ENCODE results near the gene SLC9A5.
A peak's percentile ranks its signal among the peaks of the same experiment; 100 is the strongest.

SLC9A5 gene

DNA sequence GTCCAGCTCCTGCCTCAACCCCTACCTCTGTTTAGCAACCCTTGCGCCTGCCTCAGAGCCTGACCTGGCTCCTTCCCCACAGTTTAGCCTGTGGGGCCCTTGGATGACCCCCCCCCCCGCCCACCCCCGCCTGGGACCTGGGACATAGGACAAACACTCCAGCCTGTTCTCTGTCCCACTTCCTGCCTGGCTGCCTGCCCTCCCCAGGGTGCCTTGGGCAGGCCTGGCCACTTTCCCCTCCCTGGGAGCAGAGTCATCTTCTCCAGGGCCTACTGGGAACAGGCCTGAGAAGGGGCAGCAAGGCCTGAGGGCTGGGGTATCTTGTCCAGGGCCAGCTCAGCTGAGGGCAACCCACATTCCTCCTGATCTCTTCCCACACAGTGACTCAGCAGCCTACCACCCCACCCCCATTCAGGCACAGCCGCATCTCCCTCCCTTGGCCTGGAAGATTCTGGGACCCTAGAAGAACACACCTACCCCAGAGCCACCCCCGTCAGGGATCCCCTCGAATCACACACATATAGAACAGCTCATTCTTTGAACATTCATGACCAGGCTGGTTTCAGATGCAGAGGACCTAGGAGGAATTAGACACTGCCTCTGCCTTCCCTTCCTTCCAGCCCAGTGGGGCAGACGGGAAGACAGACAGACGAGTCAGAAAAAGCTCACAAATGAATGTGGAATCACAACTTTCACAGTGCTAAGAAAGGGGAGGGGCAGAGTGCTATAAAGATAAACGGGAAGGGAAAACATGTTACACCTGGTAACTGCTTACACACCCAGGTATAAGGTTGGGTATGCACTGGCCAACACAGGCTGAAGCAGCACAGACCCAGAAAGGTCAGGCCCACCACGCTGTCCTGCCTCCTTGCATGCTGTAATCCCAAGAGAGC lies 7.5 kb upstream of the SLC9A5 start:
- H3K4me1 ChIP-seq, result peaks cover 17% of the 10 kb centered on the region
- DNase-seq, result no peak
- peaks cover 6% of the 10 kb centered on the region; the same call in 1 of the 2 replicates for H3K36me3 ChIP-seq

DNA sequence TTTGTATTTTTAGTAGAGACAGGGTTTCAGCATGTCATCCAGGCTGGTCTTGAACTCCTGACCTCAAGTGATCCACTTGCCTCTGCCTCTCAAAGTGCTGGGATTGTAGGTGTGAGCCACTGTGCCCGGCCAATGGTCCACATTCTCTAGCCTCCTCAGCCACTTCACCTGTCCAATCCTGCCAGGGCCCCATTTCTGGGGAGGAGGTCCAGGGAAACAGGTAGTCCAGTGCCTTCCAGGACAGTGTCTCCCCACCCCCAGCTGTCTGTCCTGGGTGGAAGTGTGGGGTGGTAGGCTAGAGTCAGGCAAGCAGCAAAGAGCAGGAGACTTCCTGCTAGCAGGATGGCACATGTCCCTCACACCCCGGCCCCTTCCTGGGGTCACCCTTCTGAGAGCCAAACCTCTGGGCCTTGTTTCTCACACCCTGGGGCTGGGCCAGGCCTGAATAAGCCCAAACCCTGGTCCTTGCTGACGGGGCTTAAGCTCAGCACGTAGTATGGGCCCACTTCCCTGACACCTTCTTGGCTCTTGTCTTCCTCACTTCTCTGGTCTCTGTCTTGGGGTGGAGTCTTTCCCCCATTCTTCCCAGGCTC lies 6.5 kb upstream of the SLC9A5 start:
- Histone ChIP-seq H3K36me3 (peaks cover under 1% of the 10 kb centered on the region; the same call in 1 of the 2 replicates), H3K4me3 (ENCODE audit: low read depth, low read length) (no peak overlapping the region), H3K4me1 (peaks cover 16% of the 10 kb centered on the region), H3K9me3 (no peaks in the 10 kb centered on the region), H3K27me3 (no peaks in the 10 kb centered on the region)
- TF ChIP-seq, protein P1, sequence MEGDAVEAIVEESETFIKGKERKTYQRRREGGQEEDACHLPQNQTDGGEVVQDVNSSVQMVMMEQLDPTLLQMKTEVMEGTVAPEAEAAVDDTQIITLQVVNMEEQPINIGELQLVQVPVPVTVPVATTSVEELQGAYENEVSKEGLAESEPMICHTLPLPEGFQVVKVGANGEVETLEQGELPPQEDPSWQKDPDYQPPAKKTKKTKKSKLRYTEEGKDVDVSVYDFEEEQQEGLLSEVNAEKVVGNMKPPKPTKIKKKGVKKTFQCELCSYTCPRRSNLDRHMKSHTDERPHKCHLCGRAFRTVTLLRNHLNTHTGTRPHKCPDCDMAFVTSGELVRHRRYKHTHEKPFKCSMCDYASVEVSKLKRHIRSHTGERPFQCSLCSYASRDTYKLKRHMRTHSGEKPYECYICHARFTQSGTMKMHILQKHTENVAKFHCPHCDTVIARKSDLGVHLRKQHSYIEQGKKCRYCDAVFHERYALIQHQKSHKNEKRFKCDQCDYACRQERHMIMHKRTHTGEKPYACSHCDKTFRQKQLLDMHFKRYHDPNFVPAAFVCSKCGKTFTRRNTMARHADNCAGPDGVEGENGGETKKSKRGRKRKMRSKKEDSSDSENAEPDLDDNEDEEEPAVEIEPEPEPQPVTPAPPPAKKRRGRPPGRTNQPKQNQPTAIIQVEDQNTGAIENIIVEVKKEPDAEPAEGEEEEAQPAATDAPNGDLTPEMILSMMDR (IDR thresholded peaks at IDR 0.05; ENCODE audit: low read depth, low read length), result no peak
- no peak for DNase-seq

More for the DNA sequence above, 7.5 kb upstream of the SLC9A5 start:
- Histone ChIP-seq H3K4me3 (ENCODE audit: low read depth, low read length) (no peak overlapping the region), H3K9me3 (no peaks in the 10 kb centered on the region), H3K27me3 (no peaks in the 10 kb centered on the region)
- TF ChIP-seq, protein P1 (IDR thresholded peaks at IDR 0.05; ENCODE audit: low read depth, low read length), result no peak

DNA sequence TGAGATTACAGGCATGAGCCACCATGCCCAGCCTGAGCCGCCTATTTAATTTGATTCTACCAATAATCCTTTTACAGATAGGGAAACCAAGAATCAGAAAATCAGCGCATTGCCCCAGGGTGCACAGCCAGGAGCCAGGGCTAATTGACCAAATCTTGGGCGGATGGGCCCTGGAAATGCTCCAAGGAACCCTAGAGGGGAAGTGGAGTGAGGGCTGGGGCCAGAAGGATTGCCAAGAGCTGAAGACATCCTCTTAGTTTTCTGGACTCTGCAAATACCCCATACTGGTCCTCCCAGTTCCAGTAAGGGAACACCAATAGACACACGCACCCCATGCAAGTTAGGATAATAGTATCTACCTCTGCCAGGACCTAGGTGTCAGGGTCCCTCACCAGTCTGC lies 5.3 kb upstream of the SLC9A5 start:
- DNase-seq, result peak; percentile 61
- H3K9me3 ChIP-seq, result no peaks in the 10 kb centered on the region
- no peak overlapping the region for H3K4me3 ChIP-seq (ENCODE audit: low read depth, low read length)
- no peaks in the 10 kb centered on the region for H3K36me3 ChIP-seq
- TF ChIP-seq, protein P1 (IDR thresholded peaks at IDR 0.05; ENCODE audit: low read depth, low read length), result no peak
- peaks cover 1% of the 10 kb centered on the region for H3K27me3 ChIP-seq
- peaks cover 21% of the 10 kb centered on the region for H3K4me1 ChIP-seq

DNA sequence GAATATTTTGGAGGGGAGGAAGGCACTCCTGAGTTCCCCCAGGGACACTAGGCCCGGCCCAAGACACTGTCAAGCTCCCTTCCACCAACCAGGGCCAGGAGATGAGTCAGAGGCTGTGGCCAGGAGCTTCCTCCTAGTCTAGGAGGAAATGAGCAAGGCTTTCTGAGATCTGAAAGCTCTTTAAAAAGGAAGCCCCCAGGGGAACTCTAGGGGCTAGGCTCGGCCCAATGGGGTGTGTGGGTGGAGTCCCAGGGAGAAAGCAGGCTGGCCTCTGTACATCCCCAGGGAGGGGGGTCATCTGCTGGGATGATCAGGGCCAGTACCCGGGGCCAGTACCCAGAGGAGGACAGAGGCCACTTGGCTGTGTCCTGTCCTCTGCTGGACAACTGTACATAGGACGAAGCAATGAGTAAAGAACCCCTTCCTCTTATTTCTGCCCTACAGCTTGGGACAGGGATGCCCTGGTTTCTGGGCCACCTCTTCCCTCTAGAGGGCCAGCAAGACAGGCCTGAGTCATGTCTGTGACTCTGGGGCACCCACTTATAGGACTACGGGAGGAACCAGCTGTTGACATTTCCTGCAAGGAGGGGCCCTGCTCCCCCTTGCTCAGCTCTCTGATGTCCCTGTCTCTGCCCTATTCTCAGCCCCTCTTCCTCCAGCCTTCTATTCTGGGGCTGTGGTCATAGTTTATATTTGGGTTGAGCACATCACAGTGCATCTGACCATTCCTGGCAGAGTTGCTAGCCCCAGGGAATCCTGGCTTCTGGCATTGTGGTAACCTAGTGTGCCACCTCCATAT lies 4.2 kb upstream of the SLC9A5 start:
- no peaks in the 10 kb centered on the region for H3K9me3 ChIP-seq
- DNase-seq, result peak; percentile 46
- TF ChIP-seq, protein P1 (IDR thresholded peaks at IDR 0.05; ENCODE audit: low read depth, low read length), result no peak
- H3K4me1 ChIP-seq, result peaks cover 21% of the 10 kb centered on the region
- peaks cover 12% of the 10 kb centered on the region for H3K27me3 ChIP-seq
- H3K36me3 ChIP-seq, result no peaks in the 10 kb centered on the region
- no peak overlapping the region for H3K4me3 ChIP-seq (ENCODE audit: low read depth, low read length)

DNA sequence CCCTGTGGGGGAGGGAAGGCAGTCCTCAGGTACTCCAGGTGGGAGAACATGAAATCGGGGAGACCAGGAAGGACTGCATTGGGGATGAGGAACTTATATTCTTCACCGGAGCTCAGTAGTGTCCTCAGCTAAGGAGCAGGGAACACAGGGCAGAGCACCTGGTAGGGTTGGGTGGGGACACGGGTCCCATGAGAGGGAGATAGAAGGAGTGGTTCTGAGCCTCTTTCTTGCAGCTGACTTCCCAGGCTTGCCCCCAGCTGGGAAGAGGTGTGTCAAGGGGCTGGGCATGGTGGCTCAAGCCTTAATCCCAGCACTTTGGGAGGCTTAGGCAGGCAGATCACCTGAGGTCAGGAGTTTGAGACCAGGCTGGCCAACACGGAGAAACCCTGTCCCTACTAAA lies 3.6 kb upstream of the SLC9A5 start:
- Histone ChIP-seq H3K36me3 (no peaks in the 10 kb centered on the region), H3K9me3 (no peaks in the 10 kb centered on the region), H3K4me1 (peaks cover 21% of the 10 kb centered on the region), H3K27me3 (peaks cover 17% of the 10 kb centered on the region), H3K4me3 (ENCODE audit: low read depth, low read length) (no peak overlapping the region)
- DNase-seq, result no peak
- TF ChIP-seq, protein P1 (IDR thresholded peaks at IDR 0.05; ENCODE audit: low read depth, low read length), result no peak

Data from BE2C (cell line).